Activated CD4-positive, CD25-positive, alpha-beta regulatory T cell treated with anti-CD3 and anti-CD28 coated beads, Interleukin-2, amount 50 U/mL, for 24 hours (primary cell): ENCODE measurements around the gene RILP.

ENCODE experiments used
- ATAC-seq, 2 donors: fragments of 150-1000 bp; cut with Tn5 transposase; one replicate each; pipeline ENCODE4 v1.10.0; 2021; ENCODE audit warnings: mild to moderate bottlenecking in 1 of 2, moderate library complexity in 1 of 2

The RILP gene

GRCh38 chr17:1648173-1648962, 1.3 kb downstream of the RILP start:
- ATAC-seq = peak in 1 of 2 donors; percentile 5

GRCh38 chr17:1647802-1648171, 1.9 kb downstream of the RILP start:
- ATAC-seq = no peak

GRCh38 chr17:1646199-1646875, 3.3 kb downstream of the RILP start:
- no peak for ATAC-seq

- no peak for ATAC-seq
Observed at GRCh38 chr17:1645207-1646171, 4.2 kb downstream of the RILP start, which contains the start of gene SCARF1. SCARF1 (minus strand) TSS chr17:1645732; CDS start chr17:1645697, 35 bp downstream.

GRCh38 chr17:1644493-1645206, 5.0 kb downstream of the RILP start:
- ATAC-seq = peak; percentile 36 to 42

GRCh38 chr17:1643999-1644492, 5.6 kb downstream of the RILP start:
- no peak for ATAC-seq

GRCh38 chr17:1643293-1643998, 6.2 kb downstream of the RILP start:
- ATAC-seq = peak; percentile 19 to 24

GRCh38 chr17:1641065-1641403, 8.6 kb downstream of the RILP start:
- no peak for ATAC-seq

- ATAC-seq = no peak
Observed at GRCh38 chr17:1640329-1641064, 9.2 kb downstream of the RILP start.

GRCh38 chr17:1639549-1640180, 10.0 kb downstream of the RILP start:
- ATAC-seq = no peak

- ATAC-seq = no peak
Observed at GRCh38 chr17:1638624-1639300, 10.9 kb downstream of the RILP start.

GRCh38 chr17:1638171-1638590, 11.5 kb downstream of the RILP start:
- ATAC-seq = no peak

- no peak for ATAC-seq
Observed at GRCh38 chr17:1636732-1637285, 12.9 kb downstream of the RILP start.

GRCh38 chr17:1635675-1636465, 13.8 kb downstream of the RILP start:
- ATAC-seq = no peak

- ATAC-seq = no peak
Observed at GRCh38 chr17:1634841-1635650, 14.6 kb downstream of the RILP start.

- ATAC-seq = no peak
Observed at GRCh38 chr17:1630662-1631061, 19.0 kb downstream of the RILP start.

GRCh38 chr17:1629504-1630310, 20.0 kb downstream of the RILP start:
- peak; percentile 26 to 36 for ATAC-seq
